GM06990 (cell line): ENCODE measurements around the gene INTS6.
A peak's percentile ranks its signal among the peaks of the same experiment; 100 is the strongest.

Source experiments
- DNase-seq: peaks from one replicate; pipeline ENCODE4 v3.0.0-alpha.2; 2011; ENCODE audit not compliant: insufficient read length; ENCODE audit errors: extremely low read depth
- H3K27me3 ChIP-seq: replicated peaks from 2 replicates; pipeline ENCODE4 v1.6.0; 2011; ENCODE audit warnings: low read length; ENCODE audit not compliant: control insufficient read depth, insufficient read depth
- H3K36me3 ChIP-seq: 2 replicates; pipeline ENCODE4 v1.5.1; 2011; ENCODE audit warnings: low read length; ENCODE audit not compliant: control insufficient read depth, insufficient read depth
- H3K4me3 ChIP-seq: replicated peaks from 2 replicates; pipeline ENCODE4 v1.5.1; 2011; ENCODE audit warnings: low read depth, mild to moderate bottlenecking, control low read depth, low read length
- CTCF ChIP-seq: IDR thresholded peaks from 2 replicates; pipeline ENCODE4 v1.5.1; 2011; ENCODE audit warnings: low read length, control low read depth, mild to moderate bottlenecking, inconsistent platforms; ENCODE audit not compliant: insufficient read depth, poor library complexity, severe bottlenecking

Gene INTS6

GRCh38 chr13:51453959-51454703 is 1.3 kb upstream of the INTS6 start:
- DNase-seq: peak; percentile 13
- Histone ChIP-seq H3K36me3 (peaks cover 5% of the 10 kb centered on the region; the same call in 1 of the 2 replicates), H3K4me3 (peak overlapping the region; percentile 73), H3K27me3 (no peaks in the 10 kb centered on the region)
- TF ChIP-seq CTCF: no peak

GRCh38 chr13:51453207-51453958 is 547 bp upstream of the INTS6 start:
- H3K36me3 ChIP-seq: peaks cover 5% of the 10 kb centered on the region; the same call in 1 of the 2 replicates
- DNase-seq: peak; percentile 91
- no peak for TF ChIP-seq CTCF

GRCh38 chr13:51451467-51452360 is 1.1 kb downstream of the INTS6 start:
- Histone ChIP-seq H3K4me3 (peak overlapping the region; percentile 89), H3K36me3 (peaks cover 5% of the 10 kb centered on the region; the same call in 1 of the 2 replicates)
- peak; percentile 88 for DNase-seq

More at GRCh38 chr13:51453207-51453958, 547 bp upstream of the INTS6 start:
- Histone ChIP-seq H3K4me3 (peak overlapping the region; percentile 73), H3K27me3 (no peaks in the 10 kb centered on the region)

GRCh38 chr13:51451134-51451466 is 1.7 kb downstream of the INTS6 start:
- Histone ChIP-seq H3K4me3 (peak overlapping the region; percentile 89), H3K27me3 (no peaks in the 10 kb centered on the region), H3K36me3 (peaks cover 5% of the 10 kb centered on the region; the same call in 1 of the 2 replicates)
- TF ChIP-seq CTCF: no peak
- no peak for DNase-seq

More at GRCh38 chr13:51451467-51452360, 1.1 kb downstream of the INTS6 start:
- no peaks in the 10 kb centered on the region for H3K27me3 ChIP-seq
- TF ChIP-seq CTCF: no peak

GRCh38 chr13:51449018-51449417 is 3.8 kb downstream of the INTS6 start:
- Histone ChIP-seq H3K36me3 (no peaks in the 10 kb centered on the region), H3K4me3 (no peak overlapping the region), H3K27me3 (no peaks in the 10 kb centered on the region)
- DNase-seq: no peak
- no peak for TF ChIP-seq CTCF
